Activated naive CD8-positive, alpha-beta T cell treated with anti-CD3 and anti-CD28 coated beads, Interleukin-2, amount 50 U/mL, for 16 hours (primary cell): ENCODE measurements around the gene UMODL1.

Source experiments
- DNase-seq: peaks from one replicate; pipeline ENCODE4 v3.0.0-alpha.2; 2020; ENCODE audit warnings: low read depth, low spot score

UMODL1 gene

GRCh38 chr21:42071146-42071737, at the start of gene UMODL1:
TSS of gene UMODL1 (plus strand) at chr21:42071317. CDS start at chr21:42071317, 0 bp downstream.
- DNase-seq, result no peak

GRCh38 chr21:42021371-42022090, 49.6 kb upstream of the UMODL1 start:
- no peak for DNase-seq

GRCh38 chr21:42022091-42022430, 49.1 kb upstream of the UMODL1 start:
- no peak for DNase-seq

- no peak for DNase-seq
These were observed 48.2 kb upstream of the UMODL1 start for GRCh38 chr21:42022906-42023305.

GRCh38 chr21:42025376-42026081, 45.6 kb upstream of the UMODL1 start:
- no peak for DNase-seq

GRCh38 chr21:42026082-42026435, 45.1 kb upstream of the UMODL1 start:
- DNase-seq, result no peak

GRCh38 chr21:42027085-42027821, 43.9 kb upstream of the UMODL1 start:
- no peak for DNase-seq

- no peak for DNase-seq
These were observed 43.0 kb upstream of the UMODL1 start for GRCh38 chr21:42027822-42028765.

GRCh38 chr21:42028766-42029425, 42.2 kb upstream of the UMODL1 start:
- DNase-seq, result no peak

GRCh38 chr21:42030311-42030710, 40.8 kb upstream of the UMODL1 start:
- DNase-seq, result no peak

- DNase-seq, result no peak
These were observed 39.9 kb upstream of the UMODL1 start for GRCh38 chr21:42031241-42031640.

GRCh38 chr21:42031816-42032215, 39.3 kb upstream of the UMODL1 start:
- no peak for DNase-seq

- DNase-seq, result no peak
These were observed 38.9 kb upstream of the UMODL1 start for GRCh38 chr21:42032266-42032665.

GRCh38 chr21:42032968-42033367, 38.1 kb upstream of the UMODL1 start:
- DNase-seq, result no peak

GRCh38 chr21:42036313-42036712, 34.8 kb upstream of the UMODL1 start:
- DNase-seq, result no peak

- DNase-seq, result no peak
These were observed 33.6 kb upstream of the UMODL1 start for GRCh38 chr21:42037516-42037915.

GRCh38 chr21:42037943-42038342, 33.2 kb upstream of the UMODL1 start:
- no peak for DNase-seq

GRCh38 chr21:42038393-42038792, 32.7 kb upstream of the UMODL1 start:
- no peak for DNase-seq

GRCh38 chr21:42038826-42039425, 32.2 kb upstream of the UMODL1 start:
- DNase-seq, result no peak

GRCh38 chr21:42039470-42039901, 31.6 kb upstream of the UMODL1 start:
- no peak for DNase-seq
